Mucosa of descending colon (tissue), 3 donors: ENCODE results near the gene CLIC3. TPM values are rescaled to one million over a fixed set of nuclear protein-coding genes. Genes with fewer than 3 reads are reported as not detected.
A peak's percentile ranks its signal among the peaks of the same experiment; 100 is the strongest.

ENCODE experiments used
- ATAC-seq: fragments of 200-7000 bp; cut with Tn5 transposase; one replicate; pipeline ENCODE4 v1.9.1; 2020; ENCODE audit warnings: mild to moderate bottlenecking, moderate library complexity
- DNase-seq, 3 donors: peaks; one replicate each; pipeline ENCODE4 v3.0.0-alpha.2; 2020
- H3K36me3 ChIP-seq: fragments of 200-600 bp; one replicate; pipeline ENCODE4 v1.8.0; 2021; ENCODE audit warnings: low read depth, mild to moderate bottlenecking
- H3K4me1 ChIP-seq: fragments of 200-600 bp; one replicate; pipeline ENCODE4 v1.8.0; 2021; ENCODE audit warnings: low read depth, mild to moderate bottlenecking
- H3K4me3 ChIP-seq: fragments of 200-600 bp; one replicate; pipeline ENCODE4 v1.8.0; 2021; ENCODE audit warnings: mild to moderate bottlenecking
- H3K9me3 ChIP-seq: fragments of 200-600 bp; one replicate; pipeline ENCODE4 v1.8.0; 2021; ENCODE audit warnings: mild to moderate bottlenecking
- CTCF ChIP-seq: fragments of 200-600 bp; IDR thresholded peaks from one replicate; pipeline ENCODE4 v1.8.0; 2022; ENCODE audit warnings: antibody characterized with exemption, mild to moderate bottlenecking
- intact Hi-C, 2 donors: fragments of 100-400 bp; cut with DNase I in 1 of 2; cut with micrococcal nuclease in 1 of 2; formaldehyde crosslinking; loops; one replicate each; pipeline versions ENCODE4 v1.11.0 to v1.11.1; 2022; cut with DNase I, micrococcal nuclease
- total RNA-seq, 3 donors: library from RNA; stranded (reverse); fragmentation: NEBNext Ultra II Directional in 2 of 3; extraction: Animal tissue kit (Norgen Biotek cat#: 25700) in 2 of 3; gene quantifications; one replicate each; pipeline versions ENCODE4 v1.2.1 to v1.2.4, GENCODE V29; 2021 to 2023
- donor health status: DM: no; HTN: no; CAD: no; lungs with moderate emphysema.
- donor health status: DM: no; HTN: no; CAD: no.
- donor health status: DM: no; HTN: yes; CAD: no.

The CLIC3 gene
- total RNA-seq, 3 donors from 2014 or later = 0.82 to 1.9 (median 0.99) TPM

- Histone ChIP-seq H3K36me3 (no peaks in the 10 kb centered on the region), H3K4me1 (peaks cover 14% of the 10 kb centered on the region), H3K9me3 (no peaks in the 10 kb centered on the region), H3K4me3 (no peak overlapping the region)
- no peak for DNase-seq
- intact Hi-C loops = no loop called here
- no peak for ATAC-seq
- no peak for TF ChIP-seq CTCF
Measured at GRCh38 chr9:137037483-137037882, 41.1 kb upstream of the CLIC3 start.

GRCh38 chr9:137037035-137037434 lies 40.7 kb upstream of the CLIC3 start:
- DNase-seq (no peak), ATAC-seq (no peak)
- TF ChIP-seq CTCF = no peak
- Histone ChIP-seq H3K36me3 (no peaks in the 10 kb centered on the region), H3K9me3 (no peaks in the 10 kb centered on the region), H3K4me1 (peaks cover 14% of the 10 kb centered on the region), H3K4me3 (no peak overlapping the region)
- intact Hi-C loops = no loop called here

DNA sequence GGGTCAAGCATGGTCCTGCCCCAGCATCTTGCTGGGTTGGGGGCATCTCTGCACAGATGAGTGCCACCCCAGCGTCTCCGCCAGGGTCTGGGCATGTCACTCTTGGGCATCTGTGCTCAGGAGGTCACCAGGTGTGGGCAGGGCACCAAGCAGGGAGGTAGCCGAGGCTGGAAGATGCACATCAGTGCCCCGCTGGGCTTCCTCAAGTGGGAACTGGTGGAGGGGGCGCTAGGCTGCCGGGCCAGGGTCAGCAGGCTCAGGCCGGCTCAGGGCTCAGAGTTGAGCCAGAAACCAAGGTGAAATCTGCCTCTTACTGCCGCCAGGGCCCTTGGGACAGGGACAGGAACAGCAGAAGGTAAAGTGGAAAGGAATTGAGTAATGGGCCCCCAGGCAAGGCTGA lies 39.6 kb upstream of the CLIC3 start:
- Histone ChIP-seq H3K9me3 (no peaks in the 10 kb centered on the region), H3K4me1 (peaks cover 20% of the 10 kb centered on the region), H3K36me3 (no peaks in the 10 kb centered on the region), H3K4me3 (no peak overlapping the region)
- no peak for DNase-seq
- intact Hi-C loops = no loop called here
- no peak for ATAC-seq
- TF ChIP-seq CTCF = no peak

- no peak overlapping the region for H3K4me3 ChIP-seq
- DNase-seq = no peak
- no peaks in the 10 kb centered on the region for H3K9me3 ChIP-seq
- TF ChIP-seq CTCF = no peak
- H3K36me3 ChIP-seq = no peaks in the 10 kb centered on the region
- peaks cover 20% of the 10 kb centered on the region for H3K4me1 ChIP-seq
- ATAC-seq = no peak
- intact Hi-C loops = no loop called here
Measured at GRCh38 chr9:137035507-137035834, 39.1 kb upstream of the CLIC3 start.

GRCh38 chr9:137034709-137035506 lies 38.5 kb upstream of the CLIC3 start:
- H3K36me3 ChIP-seq = no peaks in the 10 kb centered on the region
- ATAC-seq (peak; percentile 90), DNase-seq (peak; percentile 80 to 93 (median 91))
- peaks cover 23% of the 10 kb centered on the region for H3K4me1 ChIP-seq
- intact Hi-C loops = loop anchor here in 1 of 2 donors (5.0 kb wide), 1 partner anchor 253 kb away; no protein-coding TSS in a partner anchor
- no peaks in the 10 kb centered on the region for H3K9me3 ChIP-seq
- TF ChIP-seq CTCF = peak; percentile 90
- H3K4me3 ChIP-seq = no peak overlapping the region
